ENCODE results near the gene DENND1A. TPM values are rescaled to one million over a fixed set of nuclear protein-coding genes. Genes with fewer than 3 reads are reported as not detected.
A peak's percentile ranks its signal among the peaks of the same experiment; 100 is the strongest.

DENND1A gene
- total and polyA plus RNA-seq, 2 experiments from 2014 or later: 13.1 to 14.5 TPM

GRCh38 chr9:123424131-123424530, 505.8 kb downstream of the DENND1A start:
- DNase-seq (ENCODE audit: low read depth in 1 of 2, low spot score in 1 of 2): no peak
- no peaks in the 10 kb centered on the region for H3K36me3 ChIP-seq
- H3K4me3 ChIP-seq: no peak overlapping the region
- no peak overlapping the region for H3K27ac ChIP-seq
- peaks cover 5% of the 10 kb centered on the region for H3K27me3 ChIP-seq
- peaks cover 22% of the 10 kb centered on the region for H3K4me1 ChIP-seq (ENCODE audit: low read depth)
- H3K9me3 ChIP-seq (ENCODE audit: low read depth): no peaks in the 10 kb centered on the region
- TF ChIP-seq, protein P1, sequence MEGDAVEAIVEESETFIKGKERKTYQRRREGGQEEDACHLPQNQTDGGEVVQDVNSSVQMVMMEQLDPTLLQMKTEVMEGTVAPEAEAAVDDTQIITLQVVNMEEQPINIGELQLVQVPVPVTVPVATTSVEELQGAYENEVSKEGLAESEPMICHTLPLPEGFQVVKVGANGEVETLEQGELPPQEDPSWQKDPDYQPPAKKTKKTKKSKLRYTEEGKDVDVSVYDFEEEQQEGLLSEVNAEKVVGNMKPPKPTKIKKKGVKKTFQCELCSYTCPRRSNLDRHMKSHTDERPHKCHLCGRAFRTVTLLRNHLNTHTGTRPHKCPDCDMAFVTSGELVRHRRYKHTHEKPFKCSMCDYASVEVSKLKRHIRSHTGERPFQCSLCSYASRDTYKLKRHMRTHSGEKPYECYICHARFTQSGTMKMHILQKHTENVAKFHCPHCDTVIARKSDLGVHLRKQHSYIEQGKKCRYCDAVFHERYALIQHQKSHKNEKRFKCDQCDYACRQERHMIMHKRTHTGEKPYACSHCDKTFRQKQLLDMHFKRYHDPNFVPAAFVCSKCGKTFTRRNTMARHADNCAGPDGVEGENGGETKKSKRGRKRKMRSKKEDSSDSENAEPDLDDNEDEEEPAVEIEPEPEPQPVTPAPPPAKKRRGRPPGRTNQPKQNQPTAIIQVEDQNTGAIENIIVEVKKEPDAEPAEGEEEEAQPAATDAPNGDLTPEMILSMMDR (IDR thresholded peaks at IDR 0.05; ENCODE audit: low read depth, low read length): no peak

GRCh38 chr9:123423311-123423640, 506.6 kb downstream of the DENND1A start:
- peaks cover 17% of the 10 kb centered on the region for H3K4me1 ChIP-seq (ENCODE audit: low read depth)
- no peak for DNase-seq (ENCODE audit: low read depth in 1 of 2, low spot score in 1 of 2)
- H3K27ac ChIP-seq: no peak overlapping the region
- no peaks in the 10 kb centered on the region for H3K9me3 ChIP-seq (ENCODE audit: low read depth)
- no peak overlapping the region for H3K4me3 ChIP-seq
- H3K27me3 ChIP-seq: peaks cover 5% of the 10 kb centered on the region
- no peaks in the 10 kb centered on the region for H3K36me3 ChIP-seq
- TF ChIP-seq, protein P1 (IDR thresholded peaks at IDR 0.05; ENCODE audit: low read depth, low read length): no peak

GRCh38 chr9:123422635-123423310, 507.2 kb downstream of the DENND1A start:
- DNase-seq (ENCODE audit: low read depth in 1 of 2, low spot score in 1 of 2): peak in 1 of 2 donors; percentile 47
- TF ChIP-seq, protein P1 (IDR thresholded peaks at IDR 0.05; ENCODE audit: low read depth, low read length): no peak
- Histone ChIP-seq H3K36me3 (no peaks in the 10 kb centered on the region), H3K27me3 (peaks cover 5% of the 10 kb centered on the region), H3K27ac (no peak overlapping the region), H3K9me3 (ENCODE audit: low read depth) (no peaks in the 10 kb centered on the region), H3K4me1 (ENCODE audit: low read depth) (peaks cover 17% of the 10 kb centered on the region), H3K4me3 (no peak overlapping the region)

- Histone ChIP-seq H3K4me3 (no peak overlapping the region), H3K36me3 (no peaks in the 10 kb centered on the region), H3K27ac (no peak overlapping the region), H3K27me3 (peaks cover 5% of the 10 kb centered on the region), H3K9me3 (ENCODE audit: low read depth) (no peaks in the 10 kb centered on the region), H3K4me1 (ENCODE audit: low read depth) (peaks cover 17% of the 10 kb centered on the region)
- no peak for DNase-seq (ENCODE audit: low read depth in 1 of 2, low spot score in 1 of 2)
- TF ChIP-seq, protein P1 (IDR thresholded peaks at IDR 0.05; ENCODE audit: low read depth, low read length): no peak
Measured at GRCh38 chr9:123421801-123422455, 508.0 kb downstream of the DENND1A start.

DNA sequence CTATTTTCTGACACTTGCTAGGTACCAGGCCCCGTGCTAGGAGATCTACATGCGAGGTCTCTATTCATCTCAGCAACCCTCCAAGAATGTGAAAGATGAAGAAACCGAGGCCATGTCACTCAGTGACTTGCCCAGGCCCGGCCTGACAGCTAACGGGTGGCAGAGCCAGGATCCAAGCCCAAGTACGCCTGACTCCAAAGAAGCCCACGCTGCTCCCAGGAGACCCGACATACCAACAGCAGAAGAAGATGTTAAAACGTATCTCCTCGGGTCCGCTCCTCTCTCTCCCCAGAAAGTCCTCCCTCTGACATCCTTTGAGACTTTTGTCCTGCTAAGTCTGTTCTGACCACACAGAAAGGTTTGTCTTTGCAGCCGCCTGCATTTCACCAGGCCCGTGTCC, 508.7 kb downstream of the DENND1A start:
- Histone ChIP-seq H3K4me3 (no peak overlapping the region), H3K4me1 (ENCODE audit: low read depth) (peaks cover 17% of the 10 kb centered on the region), H3K27ac (no peak overlapping the region), H3K27me3 (peaks cover 5% of the 10 kb centered on the region), H3K36me3 (no peaks in the 10 kb centered on the region), H3K9me3 (ENCODE audit: low read depth) (no peaks in the 10 kb centered on the region)
- no peak for DNase-seq (ENCODE audit: low read depth in 1 of 2, low spot score in 1 of 2)
- TF ChIP-seq, protein P1 (IDR thresholded peaks at IDR 0.05; ENCODE audit: low read depth, low read length): no peak
